ENCODE data around the gene RALGPS1.

RALGPS1 gene

DNA sequence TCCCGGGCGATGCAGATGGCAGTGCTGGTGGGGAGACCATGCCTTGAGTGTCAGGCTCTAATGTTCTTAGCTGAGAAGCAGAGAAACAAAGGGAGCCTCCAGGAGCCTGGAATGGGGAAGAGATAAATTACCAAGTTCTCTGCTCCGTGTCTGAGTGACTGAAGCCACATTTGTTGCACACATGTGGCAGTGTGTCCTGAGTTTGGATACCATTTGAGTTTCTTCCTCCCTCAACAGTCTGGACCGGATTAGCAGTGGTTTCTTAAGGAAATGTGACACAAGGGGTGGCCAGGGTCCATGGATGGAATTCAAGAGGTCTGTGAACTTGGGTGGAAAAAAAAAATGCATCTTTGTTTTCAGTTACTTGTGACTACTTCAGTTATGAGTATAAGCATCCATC lies 299.3 kb downstream of the RALGPS1 start:
- no peak for DNase-seq

DNA sequence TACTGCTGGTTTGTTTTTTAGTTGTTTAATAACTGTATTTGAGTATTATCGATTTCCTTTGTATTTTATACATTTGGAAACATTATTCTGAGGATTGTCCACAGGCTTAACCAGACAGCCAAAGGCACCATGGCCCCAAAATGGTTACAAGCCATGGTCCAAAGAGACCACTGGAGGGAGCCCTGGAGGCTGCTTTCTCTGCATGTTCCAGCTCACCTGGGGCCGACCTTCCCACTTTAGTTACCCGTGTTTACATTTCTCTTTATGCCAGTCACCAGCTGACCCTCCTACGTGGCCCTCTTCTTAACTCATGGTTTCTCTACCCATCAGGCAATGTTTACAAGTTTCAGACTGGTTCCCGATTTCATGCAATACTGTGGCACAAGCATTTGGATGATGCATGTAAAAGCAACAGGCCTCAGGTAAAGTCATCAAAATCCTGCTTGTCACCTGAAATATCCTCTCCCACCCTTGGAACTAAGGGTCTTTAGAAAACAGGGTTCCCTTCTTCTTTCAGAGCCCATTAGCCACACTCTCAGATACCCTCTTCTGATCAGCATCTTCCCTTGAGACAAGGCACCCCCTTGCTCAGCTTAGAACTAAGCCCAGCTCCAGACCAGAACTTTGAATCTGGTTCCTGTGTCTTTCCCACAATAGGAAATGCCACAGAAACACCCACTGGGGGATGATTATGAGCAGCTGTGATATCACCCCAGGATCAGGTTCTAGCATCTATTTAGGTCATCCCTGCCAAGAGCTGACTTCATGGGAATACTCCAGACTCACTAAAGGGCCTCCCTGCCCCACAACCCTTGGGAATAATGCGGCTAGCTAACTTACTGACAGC lies 300.1 kb downstream of the RALGPS1 start:
- no peak for DNase-seq

DNA sequence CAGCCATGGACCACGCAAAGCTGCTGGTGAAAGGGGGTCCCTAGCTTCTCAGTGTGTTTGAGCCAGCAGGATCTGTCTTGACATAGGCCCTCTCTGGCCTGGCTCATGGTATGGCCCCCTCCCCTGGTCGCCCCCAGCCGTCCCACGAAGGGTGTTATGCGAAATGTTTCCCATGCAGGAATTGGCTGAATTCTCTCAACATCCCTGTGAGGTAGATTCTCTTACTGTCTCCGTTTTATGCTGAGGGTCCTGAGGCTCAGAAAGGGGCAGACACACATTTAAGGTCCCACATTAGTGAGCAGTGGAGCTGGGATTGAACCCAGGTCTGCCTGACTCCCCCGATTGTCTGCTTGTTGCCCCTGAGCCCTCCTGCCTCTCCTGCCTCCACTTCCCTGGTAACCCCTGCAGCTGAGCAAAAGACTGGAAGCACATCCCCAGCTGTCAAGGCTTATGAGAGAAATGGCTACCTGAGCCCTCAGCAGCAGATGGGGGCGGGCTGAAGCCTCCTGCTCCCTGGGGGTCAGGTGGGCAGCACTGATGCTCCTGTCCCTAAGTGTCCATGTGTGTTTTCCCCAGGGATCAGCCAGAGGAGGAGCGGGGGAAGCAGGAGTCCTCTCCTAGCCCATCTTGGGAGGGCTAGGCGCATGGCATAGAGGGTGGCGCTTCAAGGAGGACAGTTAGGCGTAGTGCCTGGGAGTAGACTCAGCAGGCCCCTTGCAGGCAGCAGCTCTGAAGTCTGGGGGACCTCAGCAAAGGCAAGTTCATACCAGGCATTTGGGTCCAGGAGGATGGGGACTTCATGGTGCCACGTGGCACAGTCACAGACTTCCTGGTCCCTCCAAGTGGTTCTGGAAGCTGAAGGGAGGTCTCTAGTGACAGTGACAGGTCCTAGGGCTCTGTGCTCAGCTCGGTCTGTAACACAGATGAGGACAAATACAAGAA lies 301.0 kb downstream of the RALGPS1 start:
- no peak for DNase-seq

- DNase-seq = no peak
Measured at GRCh38 chr9:127216210-127216887, 301.8 kb downstream of the RALGPS1 start.

DNA sequence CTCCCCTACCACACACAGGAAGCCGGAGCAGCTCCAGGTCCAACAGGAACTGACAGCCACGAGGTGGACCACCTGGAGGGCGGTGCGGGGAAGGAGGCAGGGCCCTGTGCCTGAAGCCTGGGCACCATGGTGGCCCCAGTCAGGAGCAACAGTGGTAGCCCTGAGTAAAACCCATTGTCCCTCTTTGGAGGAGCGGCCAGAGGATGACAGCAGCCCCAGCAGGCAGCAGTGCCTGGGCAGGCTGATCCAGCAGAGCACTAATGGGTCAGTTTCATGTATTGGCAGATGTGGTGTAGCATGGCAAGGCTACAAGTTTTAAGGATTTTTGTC lies 302.3 kb downstream of the RALGPS1 start:
- no peak for DNase-seq

DNA sequence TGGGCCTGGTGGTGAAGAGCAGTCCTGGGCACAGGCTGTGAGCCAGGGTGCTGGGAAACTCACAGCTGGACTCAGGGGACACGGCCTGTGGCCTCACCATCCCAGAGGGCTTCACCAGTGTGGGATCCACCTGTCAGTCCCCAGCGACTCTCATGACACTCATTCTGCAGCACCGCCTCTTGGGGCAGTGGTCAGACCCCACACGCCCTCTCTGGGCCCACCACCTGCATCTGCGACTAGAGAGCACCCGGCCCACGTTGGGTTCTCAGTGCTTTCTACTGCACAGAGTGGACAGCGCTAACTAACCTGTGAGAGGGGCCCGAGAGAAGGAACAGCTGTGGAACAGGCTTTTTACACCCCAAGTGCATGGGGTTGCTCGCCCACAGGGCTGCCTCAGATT lies 304.2 kb downstream of the RALGPS1 start:
- no peak for DNase-seq

DNA sequence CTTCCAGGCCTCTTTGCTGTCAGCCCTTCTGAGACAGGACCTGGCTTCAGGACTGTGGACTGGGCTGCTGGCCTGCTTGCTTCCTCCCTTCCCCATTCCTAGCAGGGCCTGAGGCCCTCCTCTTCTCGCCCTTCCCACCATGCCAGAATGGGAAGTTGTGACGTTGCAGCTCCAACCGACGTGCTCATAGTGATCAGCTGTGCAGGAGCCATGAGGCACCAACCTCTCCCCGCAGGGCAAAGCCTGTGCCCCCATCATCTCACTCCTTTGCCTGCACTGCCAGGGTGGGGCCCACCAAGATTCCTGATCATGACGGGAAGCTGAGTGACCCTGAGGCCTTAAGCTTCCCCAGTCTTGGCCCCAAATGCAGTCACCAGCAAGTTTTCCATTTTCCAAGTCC lies 304.9 kb downstream of the RALGPS1 start:
- DNase-seq = no peak

DNA sequence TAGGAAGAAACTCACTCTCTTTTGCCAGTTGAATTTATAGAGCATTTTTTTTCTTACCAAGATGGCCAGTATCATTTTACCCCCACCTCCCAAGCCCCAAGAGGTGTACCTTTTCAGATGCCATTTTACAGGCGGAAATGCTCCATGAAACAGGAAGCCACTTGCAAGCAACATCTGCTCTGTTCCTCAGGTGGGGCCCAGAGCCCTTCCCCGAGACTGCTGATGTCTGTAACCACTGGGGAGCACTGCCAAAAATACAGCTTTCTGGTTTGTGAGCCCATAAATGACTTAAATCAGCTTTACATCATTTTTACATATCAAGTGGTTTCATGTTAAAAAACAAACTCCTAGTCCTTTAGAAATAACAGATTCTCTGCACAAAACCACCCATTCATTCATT lies 307.1 kb downstream of the RALGPS1 start:
- DNase-seq = no peak

DNA sequence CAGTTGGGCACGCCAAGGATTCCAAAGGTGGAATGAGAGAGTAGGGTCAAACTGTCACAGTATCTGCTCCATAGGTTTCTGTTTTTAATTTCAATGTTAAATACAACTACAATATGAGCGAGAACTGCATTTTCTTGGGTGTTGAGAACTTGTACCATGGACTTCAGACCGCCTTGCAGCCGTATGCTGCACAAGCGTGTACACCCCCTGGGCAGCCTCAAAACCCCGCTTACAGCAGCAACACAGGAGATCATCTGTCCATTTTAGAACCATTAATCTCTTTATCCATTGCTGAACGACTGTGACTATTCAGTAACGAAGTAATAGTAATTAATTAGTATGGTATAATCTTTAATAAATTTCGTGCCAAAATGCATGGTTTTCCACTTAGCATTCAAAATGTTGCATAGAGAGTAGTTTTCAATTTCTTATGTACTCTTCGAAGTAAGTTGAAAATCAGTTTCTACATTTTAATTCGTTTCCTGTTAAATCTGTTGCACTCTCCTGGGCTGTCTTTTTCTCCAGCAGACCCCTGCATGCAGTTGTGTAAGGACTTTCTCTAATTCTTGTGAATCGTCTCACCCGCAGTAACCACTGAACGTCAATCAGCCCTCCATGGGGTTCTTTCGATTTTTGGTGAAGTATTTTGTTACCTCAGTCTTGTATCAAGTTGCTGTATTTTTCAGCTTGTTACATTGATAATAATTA lies 308.0 kb downstream of the RALGPS1 start:
- no peak for DNase-seq

GRCh38 chr9:127223266-127223665 lies 308.7 kb downstream of the RALGPS1 start:
- DNase-seq = no peak

- no peak for DNase-seq
Measured at GRCh38 chr9:127223810-127224177, 309.2 kb downstream of the RALGPS1 start.

DNA sequence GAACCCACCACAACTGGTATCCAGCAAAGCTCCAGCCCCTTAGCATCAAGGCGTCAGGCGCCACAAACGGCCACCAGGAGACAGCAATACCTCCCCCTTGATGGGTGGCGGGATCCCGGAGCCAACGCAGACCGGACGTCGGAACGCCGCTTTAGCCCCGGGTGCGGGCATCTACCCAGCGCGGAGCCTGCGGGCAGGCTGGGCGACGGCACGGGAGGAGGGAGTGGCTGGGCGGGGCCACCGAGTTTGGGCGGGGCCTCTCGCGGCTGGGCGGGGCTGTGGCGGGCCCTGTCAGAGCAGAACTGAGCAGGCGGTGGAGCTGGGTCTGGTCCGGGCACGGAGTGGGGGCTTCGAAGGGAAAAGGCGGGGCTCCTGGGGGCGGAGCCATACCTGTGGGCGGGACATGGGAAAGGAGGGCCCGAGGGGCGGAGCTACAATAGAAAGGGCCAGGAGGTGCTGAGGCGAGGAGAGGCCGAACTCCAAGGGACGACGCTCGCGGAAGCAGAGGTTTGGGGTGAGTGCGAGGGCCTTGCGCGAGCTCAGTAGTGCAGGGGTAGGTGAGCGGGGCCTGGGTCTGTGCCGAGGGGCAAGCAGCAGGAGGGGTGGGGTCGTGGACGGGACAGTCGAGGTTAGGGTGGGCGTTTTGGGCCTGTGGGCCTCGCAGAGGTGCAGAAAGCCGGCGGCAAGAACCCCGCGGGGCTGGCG lies 309.7 kb downstream of the RALGPS1 start:
- peak; percentile 94 for DNase-seq

DNA sequence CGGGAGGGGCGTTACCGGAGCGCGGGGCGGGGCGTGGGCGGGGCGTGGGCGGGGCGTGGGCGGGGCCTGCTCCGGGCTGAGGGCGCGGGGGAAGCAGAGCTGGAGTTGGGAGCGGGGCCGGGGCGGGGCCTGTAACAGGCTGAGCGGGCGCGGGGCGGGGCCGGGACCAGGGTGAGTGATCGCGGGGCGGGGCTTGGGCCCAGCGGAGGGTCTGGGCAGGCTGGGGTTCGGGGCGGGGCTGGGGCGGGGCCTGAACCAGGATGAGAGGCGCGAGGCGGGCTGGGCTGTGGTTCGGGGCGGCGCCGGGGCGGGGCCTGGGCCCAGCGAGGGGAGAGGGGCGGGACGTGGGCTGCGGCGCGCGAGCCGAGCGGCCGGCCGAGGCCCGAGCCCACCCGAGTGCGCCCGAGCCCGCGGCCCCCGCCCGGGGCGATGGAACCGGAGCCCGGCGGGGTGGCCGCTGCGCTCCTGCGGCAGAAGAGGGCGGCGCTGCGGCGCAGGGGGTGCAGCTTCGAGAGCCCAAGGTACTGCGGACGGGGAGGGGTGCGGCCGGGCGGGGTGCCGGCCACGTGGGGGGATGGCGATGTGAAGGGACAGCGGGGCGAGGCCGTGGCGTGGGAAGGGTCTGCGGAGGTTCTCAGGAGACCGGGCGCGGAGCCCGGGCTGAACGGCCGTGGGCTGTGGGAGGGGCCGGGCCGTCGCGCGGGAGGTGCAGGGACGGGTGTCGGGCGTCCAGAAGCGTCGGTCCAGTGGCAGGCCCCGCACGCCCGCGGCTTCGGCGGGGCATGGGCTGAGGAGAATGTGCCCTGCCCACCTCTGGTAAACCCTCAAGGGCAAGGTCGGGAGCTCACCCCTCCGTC lies 310.5 kb downstream of the RALGPS1 start:
- DNase-seq = peak; percentile 99

- DNase-seq = no peak
Measured at GRCh38 chr9:127225801-127226625, 311.4 kb downstream of the RALGPS1 start.

DNA sequence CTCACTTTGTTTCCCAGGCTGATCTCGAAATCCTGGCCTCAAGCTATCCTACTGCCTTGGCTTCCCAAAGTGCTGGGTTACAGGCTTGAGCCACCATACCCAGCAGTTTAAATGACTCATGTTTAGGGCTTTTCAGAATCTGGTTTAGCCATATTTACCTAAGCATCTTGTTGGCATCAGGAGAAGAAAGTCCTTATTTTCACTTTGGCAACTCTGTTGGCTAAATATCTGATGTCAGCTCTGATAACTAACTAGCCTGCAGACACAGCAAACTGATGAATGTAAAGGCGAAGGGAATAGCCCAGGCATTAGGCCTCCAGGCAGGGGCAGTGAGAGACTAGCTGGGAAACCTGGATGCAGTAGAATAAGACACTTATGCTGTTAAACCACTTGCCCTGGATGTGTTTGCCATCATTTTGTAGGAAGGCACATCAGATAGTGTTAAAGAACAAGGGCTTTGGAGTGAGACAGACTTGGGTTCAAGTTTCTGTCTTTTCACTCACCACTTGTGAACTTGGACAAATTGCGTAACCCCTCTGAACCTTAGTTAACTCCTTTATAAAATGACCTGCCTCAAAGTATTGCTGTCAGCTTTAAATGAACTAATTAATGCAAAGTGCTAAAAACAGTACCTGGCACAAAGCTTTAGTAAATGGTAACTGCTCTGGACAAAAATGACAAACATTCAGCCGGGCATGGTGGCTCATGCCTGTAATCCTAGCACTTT lies 315.3 kb downstream of the RALGPS1 start:
- no peak for DNase-seq

DNA sequence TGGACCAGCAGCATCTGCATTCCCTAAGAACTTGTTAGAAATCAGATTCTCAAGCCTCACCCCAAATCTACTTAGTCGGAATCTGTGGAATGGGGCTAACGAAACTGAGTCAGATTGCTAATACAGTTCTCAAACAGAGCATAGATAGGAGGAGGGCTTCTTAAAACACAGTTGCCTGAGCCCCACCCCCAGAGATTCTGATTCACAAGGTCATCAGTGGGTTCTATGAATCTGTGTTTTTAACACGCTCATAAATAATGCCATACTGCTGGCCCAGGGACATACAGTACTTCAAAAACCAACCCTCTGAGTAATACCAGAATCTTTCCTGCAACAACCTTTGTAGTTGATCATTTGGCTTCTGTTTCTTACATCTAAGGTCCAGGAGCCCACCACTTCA lies 317.1 kb downstream of the RALGPS1 start:
- DNase-seq = peak; percentile 1

- DNase-seq = no peak
Measured at GRCh38 chr9:127232833-127233549, 318.4 kb downstream of the RALGPS1 start.

DNA sequence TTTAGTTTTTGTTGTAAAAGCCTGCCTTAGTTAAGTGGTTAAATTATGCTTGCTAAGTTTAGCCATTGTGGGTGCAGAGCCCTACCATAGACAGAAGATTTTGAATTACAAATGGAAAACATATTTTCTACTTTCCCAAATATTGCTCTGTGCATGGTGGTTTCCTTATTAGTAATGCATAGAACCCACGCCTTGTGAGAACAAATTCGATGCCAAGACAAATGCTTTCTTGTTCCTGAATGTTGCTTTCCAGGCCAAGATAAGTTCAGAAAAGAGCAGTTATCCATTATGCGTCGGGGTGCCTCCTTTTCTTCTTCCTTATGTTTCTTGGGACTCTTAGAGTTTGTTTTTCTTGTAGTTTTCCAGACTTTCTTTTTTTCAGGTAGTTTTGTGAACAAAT lies 319.0 kb downstream of the RALGPS1 start:
- DNase-seq = no peak

GRCh38 chr9:127233989-127234388 lies 319.4 kb downstream of the RALGPS1 start:
- DNase-seq = no peak

All from femur (tissue), 1 donor.